Measurements from ENCODE around the gene MTARC1. TPM values are rescaled to one million over a fixed set of nuclear protein-coding genes. Genes with fewer than 3 reads are reported as not detected.

The MTARC1 gene
- total and polyA plus RNA-seq, 9 of the 15 experiments (the other 6 are each of a cell fraction or from before 2014, with no cell fraction given) = 0.07 to 0.14 (median 0.11) TPM; not detected in 6

- ChIA-PET CTCF (ENCODE audit: low intra/inter-chr PET ratio) (interaction anchor here (1.0 kb wide), 1 partner anchor 134 kb away, joined by 3 read pairs; no protein-coding TSS in a partner anchor), POLR2A (no interaction called here)
- Histone ChIP-seq H3K9me3 (replicated peaks; ENCODE audit: control insufficient read depth, insufficient read depth, low read depth, low read length) (no peaks in the 10 kb centered on the region), H3K36me3 (ENCODE audit: control insufficient read depth, insufficient read depth, low read length) (no peaks in the 10 kb centered on the region), H3K9me1 (ENCODE audit: control insufficient read depth, insufficient read depth, low read length) (no peaks in the 10 kb centered on the region), H4K20me1 (replicated peaks; ENCODE audit: control insufficient read depth, insufficient read depth, low read length) (no peaks in the 10 kb centered on the region), H3K9ac (ENCODE audit: insufficient read depth in 1 of 2, low read depth in 2 of 2, low read length in 2 of 2) (no peak overlapping the region), H3K27me3 (ENCODE audit: control insufficient read depth in 2 of 2, insufficient read depth in 2 of 2, low read length in 2 of 2) (peaks cover 5 to 20% of the 10 kb centered on the region in 2 experiments; a peak in 3 of 5 replicates), H3K4me2 (ENCODE audit: insufficient read depth, low read length) (no peak overlapping the region), H3K27ac (ENCODE audit: extremely low read depth, low read depth, low read length) (no peak overlapping the region), H3K79me2 (ENCODE audit: control insufficient read depth, insufficient read depth, low read length) (no peaks in the 10 kb centered on the region), H2AFZ (ENCODE audit: low read depth, low read length) (no peak overlapping the region), H3K4me3 (no peak overlapping the region), H3K4me1 (replicated peaks in 1 of 2; ENCODE audit: control insufficient read depth in 2 of 2, insufficient read depth in 2 of 2, low read length in 2 of 2) (no peaks in the 10 kb centered on the region)
- in situ Hi-C loops (cut with MboI) (no loop called here), intact Hi-C loops (cut with micrococcal nuclease) (no loop called here)
- DNase-seq (ENCODE audit: extremely low read depth in 1 of 4, low spot score in 3 of 4) (no peak), FAIRE-seq (no peak), ATAC-seq (no peak; the same call in 2 of the 3 replicates)
- 2% methylated on average over 6 of the region's 6 CpGs for WGBS (ENCODE audit: insufficient coverage, low coverage, missing lambda C conversion rate)
- no TSS peak for BruUV-seq (replicated peaks)
- no peak for TF ChIP-seq TFAM (CRISPR knock-in tag; conservative IDR thresholded peaks at IDR 0.05)
- no peak for TF ChIP-seq HMGXB4 (CRISPR knock-in tag; IDR thresholded peaks at IDR 0.05)
- TF ChIP-seq RCOR1 (IDR thresholded peaks at IDR 0.05; ENCODE audit: borderline replicate concordance in 1 of 2, low read depth in 2 of 2, low read length in 2 of 2) = no peak
- no peak for TF ChIP-seq SMAD2 (IDR thresholded peaks at IDR 0.05; ENCODE audit: low read depth, low read length)
- no peak for TF ChIP-seq RBM14 (IDR thresholded peaks at IDR 0.05; ENCODE audit: borderline replicate concordance, insufficient read depth, low read depth, low read length)
- TF ChIP-seq FUS (optimal IDR thresholded peaks at IDR 0.05; ENCODE audit: low read depth, low read length) = no peak
- no peak for TF ChIP-seq ELF4 (CRISPR knock-in tag; IDR thresholded peaks at IDR 0.05)
These were observed 13.5 kb downstream of the MTARC1 start for GRCh38 chr1:220800262-220800661.
